Stimulated activated CD4-positive, alpha-beta T cell treated with anti-CD3 and anti-CD28 coated beads, Interleukin-4, amount 100 ng/mL, for 48 hours (primary cell): Measurements from ENCODE around the gene PPFIBP2.
"Not testable (repeated sequence)": the region's sequence is repeated elsewhere in the genome, so short reads cannot be mapped to it uniquely, and the experiment has no call there.

ENCODE experiments used
- DNase-seq, 2 donors: peaks; one replicate each; pipeline ENCODE4 v3.0.0-alpha.2; 2020; ENCODE audit warnings: low read depth in 2 of 2

Gene PPFIBP2

GRCh38 chr11:7499081-7499480 is 14.7 kb upstream of the PPFIBP2 start:
- no peak for DNase-seq

- DNase-seq = no peak
These were observed 13.5 kb upstream of the PPFIBP2 start for GRCh38 chr11:7500251-7500650.

- DNase-seq = no peak
These were observed 12.5 kb upstream of the PPFIBP2 start for GRCh38 chr11:7501251-7501650.

- DNase-seq = no peak
These were observed 11.9 kb upstream of the PPFIBP2 start for GRCh38 chr11:7501894-7502293.

- DNase-seq = no peak
These were observed 7.6 kb upstream of the PPFIBP2 start for GRCh38 chr11:7506243-7506642.

GRCh38 chr11:7508087-7508486 is 5.7 kb upstream of the PPFIBP2 start:
- DNase-seq = no peak

- DNase-seq = no peak
These were observed 3.8 kb upstream of the PPFIBP2 start for GRCh38 chr11:7509966-7510365.

GRCh38 chr11:7511401-7511800 is 2.4 kb upstream of the PPFIBP2 start:
- DNase-seq = no peak

- DNase-seq = peak in 1 of 2 donors; percentile 15
These were observed 1.1 kb upstream of the PPFIBP2 start for GRCh38 chr11:7512525-7513233.

- DNase-seq = no peak
These were observed 346 bp downstream of the PPFIBP2 start for GRCh38 chr11:7514099-7514591.

GRCh38 chr11:7515447-7515886 is 1.7 kb downstream of the PPFIBP2 start:
- no peak for DNase-seq

- DNase-seq = no peak
These were observed 2.7 kb downstream of the PPFIBP2 start for GRCh38 chr11:7516475-7516874.

GRCh38 chr11:7517743-7518142 is 3.9 kb downstream of the PPFIBP2 start:
- not testable (repeated sequence) for DNase-seq

- no peak for DNase-seq
These were observed 5.2 kb downstream of the PPFIBP2 start for GRCh38 chr11:7518811-7519562.

- DNase-seq = no peak
These were observed 6.5 kb downstream of the PPFIBP2 start for GRCh38 chr11:7520011-7520942.

- no peak for DNase-seq
These were observed 7.2 kb downstream of the PPFIBP2 start for GRCh38 chr11:7520981-7521487.

GRCh38 chr11:7522121-7522520 is 8.3 kb downstream of the PPFIBP2 start:
- no peak for DNase-seq

- no peak for DNase-seq
These were observed 8.7 kb downstream of the PPFIBP2 start for GRCh38 chr11:7522546-7522945.

GRCh38 chr11:7523416-7524210 is 9.8 kb downstream of the PPFIBP2 start:
- no peak for DNase-seq

GRCh38 chr11:7524462-7525235 is 10.8 kb downstream of the PPFIBP2 start:
- DNase-seq = no peak
